Activated CD8-positive, alpha-beta T cell treated with anti-CD3 and anti-CD28 coated beads for 36 hours (primary cell): ENCODE measurements around the gene FXYD7. TPM values are rescaled to one million over a fixed set of nuclear protein-coding genes. Genes with fewer than 3 reads are reported as not detected.

Source experiments
- ATAC-seq: fragments of 200-7000 bp; cut with Tn5 transposase; one replicate; pipeline ENCODE4 v1.10.0; 2021; ENCODE audit warnings: mild to moderate bottlenecking, moderate library complexity
- CTCF ChIA-PET: fragments of 350-600 bp; sonication (Branson Sonifier 250); formaldehyde crosslinking; loops from one replicate; lab custom pipeline; 2021; ENCODE audit warnings: antibody characterized with exemption; lab: Charles Lee
- POLR2A ChIA-PET: fragments of 350-600 bp; sonication (Branson Sonifier 250); formaldehyde crosslinking; loops from one replicate; lab custom pipeline; 2021; ENCODE audit warnings: antibody characterized with exemption; lab: Charles Lee
- DNase-seq: peaks from one replicate; pipeline ENCODE4 v3.0.0-alpha.2; 2020
- H3K27ac Mint-ChIP-seq: one replicate; pipeline ENCODE4 v1.8.0; 2021; ENCODE audit warnings: mild to moderate bottlenecking, mixed read lengths
- H3K27me3 Mint-ChIP-seq: one replicate; pipeline ENCODE4 v1.8.0; 2021; ENCODE audit warnings: mixed read lengths
- H3K36me3 Mint-ChIP-seq: one replicate; pipeline ENCODE4 v1.8.0; 2021; ENCODE audit warnings: low read depth, mixed read lengths
- H3K4me1 Mint-ChIP-seq: one replicate; pipeline ENCODE4 v1.8.0; 2021; ENCODE audit warnings: low read depth, mixed read lengths
- H3K4me3 Mint-ChIP-seq: one replicate; pipeline ENCODE4 v1.8.0; 2021; ENCODE audit warnings: mild to moderate bottlenecking, moderate library complexity, mixed read lengths
- H3K9me3 Mint-ChIP-seq: one replicate; pipeline ENCODE4 v1.8.0; 2021; ENCODE audit warnings: mixed read lengths
- intact Hi-C: fragments of 100-400 bp; cut with micrococcal nuclease; formaldehyde crosslinking; loops from one replicate; pipeline ENCODE4 v1.10.0; 2022
- total RNA-seq, 2 experiments: library from RNA; stranded (reverse); gene quantifications; one replicate each; pipeline ENCODE4 v1.2.3, GENCODE V29; 2021
- TF ChIP-seq, protein P1 (sequence below): fragments of 200-600 bp; IDR thresholded peaks from one replicate; pipeline ENCODE4 v1.8.0; 2022; ENCODE audit warnings: antibody characterized with exemption, mild to moderate bottlenecking

FXYD7 gene
- total RNA-seq, 2 experiments from 2014 or later = 0.38 TPM; not detected in 1

- CTCF ChIA-PET = no interaction called here
- TF ChIP-seq, protein P1, sequence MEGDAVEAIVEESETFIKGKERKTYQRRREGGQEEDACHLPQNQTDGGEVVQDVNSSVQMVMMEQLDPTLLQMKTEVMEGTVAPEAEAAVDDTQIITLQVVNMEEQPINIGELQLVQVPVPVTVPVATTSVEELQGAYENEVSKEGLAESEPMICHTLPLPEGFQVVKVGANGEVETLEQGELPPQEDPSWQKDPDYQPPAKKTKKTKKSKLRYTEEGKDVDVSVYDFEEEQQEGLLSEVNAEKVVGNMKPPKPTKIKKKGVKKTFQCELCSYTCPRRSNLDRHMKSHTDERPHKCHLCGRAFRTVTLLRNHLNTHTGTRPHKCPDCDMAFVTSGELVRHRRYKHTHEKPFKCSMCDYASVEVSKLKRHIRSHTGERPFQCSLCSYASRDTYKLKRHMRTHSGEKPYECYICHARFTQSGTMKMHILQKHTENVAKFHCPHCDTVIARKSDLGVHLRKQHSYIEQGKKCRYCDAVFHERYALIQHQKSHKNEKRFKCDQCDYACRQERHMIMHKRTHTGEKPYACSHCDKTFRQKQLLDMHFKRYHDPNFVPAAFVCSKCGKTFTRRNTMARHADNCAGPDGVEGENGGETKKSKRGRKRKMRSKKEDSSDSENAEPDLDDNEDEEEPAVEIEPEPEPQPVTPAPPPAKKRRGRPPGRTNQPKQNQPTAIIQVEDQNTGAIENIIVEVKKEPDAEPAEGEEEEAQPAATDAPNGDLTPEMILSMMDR = no peak
- Mint-ChIP-seq H3K36me3 (no peaks in the 10 kb centered on the region), H3K4me3 (no peak overlapping the region), H3K27me3 (no peaks in the 10 kb centered on the region), H3K4me1 (peaks cover 4% of the 10 kb centered on the region), H3K27ac (no peak overlapping the region), H3K9me3 (no peaks in the 10 kb centered on the region)
- no peak for DNase-seq
- POLR2A ChIA-PET = no interaction called here
- no peak for ATAC-seq
- intact Hi-C loops = no loop called here
Observed at GRCh38 chr19:35130761-35131720, 12.0 kb upstream of the FXYD7 start.

DNA sequence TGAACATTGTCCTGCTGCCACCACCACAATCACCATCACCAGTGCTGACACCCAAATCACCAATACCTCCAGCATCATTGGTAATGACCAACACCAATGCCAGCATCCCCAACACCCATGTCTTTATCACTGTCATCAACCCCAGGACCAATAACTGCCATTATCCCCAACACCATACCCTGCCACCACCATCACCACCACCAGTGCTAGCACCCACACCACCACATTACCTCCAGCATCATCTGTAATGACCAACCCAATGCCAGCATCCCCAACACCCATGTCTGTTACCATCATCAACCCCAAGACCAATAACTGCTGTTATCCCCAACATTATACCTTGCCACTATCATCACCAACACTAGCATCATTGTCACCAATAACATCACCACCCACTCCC lies 10.8 kb upstream of the FXYD7 start:
- H3K27ac Mint-ChIP-seq = no peak overlapping the region
- POLR2A ChIA-PET = no interaction called here
- TF ChIP-seq, protein P1 = no peak
- H3K4me3 Mint-ChIP-seq = no peak overlapping the region
- CTCF ChIA-PET = no interaction called here
- DNase-seq = no peak
- intact Hi-C loops = no loop called here
- H3K9me3 Mint-ChIP-seq = no peaks in the 10 kb centered on the region
- ATAC-seq = no peak
- peaks cover 4% of the 10 kb centered on the region for H3K4me1 Mint-ChIP-seq
- H3K36me3 Mint-ChIP-seq = no peaks in the 10 kb centered on the region
- no peaks in the 10 kb centered on the region for H3K27me3 Mint-ChIP-seq

DNA sequence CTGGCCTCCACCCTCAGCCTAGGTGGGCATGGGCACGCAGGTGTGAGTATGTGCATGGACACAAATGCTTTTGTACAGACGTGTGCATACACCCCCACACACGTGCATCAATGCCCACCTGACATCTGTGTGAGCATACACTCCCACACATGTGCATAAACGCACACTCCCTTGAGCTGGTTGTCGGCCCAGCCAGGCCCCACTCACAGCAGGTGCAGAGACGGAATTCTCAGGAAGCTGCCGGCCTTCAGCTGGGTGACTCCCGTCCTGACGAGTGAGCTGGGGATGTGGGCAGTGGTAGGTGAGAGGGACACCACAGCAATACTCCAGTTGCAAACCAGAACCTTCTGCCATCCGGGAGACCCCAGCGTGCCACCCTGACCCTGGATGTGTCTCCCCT lies 9.2 kb upstream of the FXYD7 start:
- Mint-ChIP-seq H3K36me3 (no peaks in the 10 kb centered on the region), H3K4me1 (peaks cover 4% of the 10 kb centered on the region), H3K27me3 (no peaks in the 10 kb centered on the region), H3K9me3 (no peaks in the 10 kb centered on the region), H3K4me3 (no peak overlapping the region), H3K27ac (no peak overlapping the region)
- intact Hi-C loops = loop anchor here (2.0 kb wide), 1 partner anchor 67 kb away; no protein-coding TSS in a partner anchor
- TF ChIP-seq, protein P1 = no peak
- POLR2A ChIA-PET = no interaction called here
- ATAC-seq (no peak), DNase-seq (no peak)
- CTCF ChIA-PET = interaction anchor here (1.4 to 3.7 kb wide), 3 partner anchors 19 to 88 kb away, joined by 3 to 42 read pairs (median 5); no protein-coding TSS in a partner anchor

DNA sequence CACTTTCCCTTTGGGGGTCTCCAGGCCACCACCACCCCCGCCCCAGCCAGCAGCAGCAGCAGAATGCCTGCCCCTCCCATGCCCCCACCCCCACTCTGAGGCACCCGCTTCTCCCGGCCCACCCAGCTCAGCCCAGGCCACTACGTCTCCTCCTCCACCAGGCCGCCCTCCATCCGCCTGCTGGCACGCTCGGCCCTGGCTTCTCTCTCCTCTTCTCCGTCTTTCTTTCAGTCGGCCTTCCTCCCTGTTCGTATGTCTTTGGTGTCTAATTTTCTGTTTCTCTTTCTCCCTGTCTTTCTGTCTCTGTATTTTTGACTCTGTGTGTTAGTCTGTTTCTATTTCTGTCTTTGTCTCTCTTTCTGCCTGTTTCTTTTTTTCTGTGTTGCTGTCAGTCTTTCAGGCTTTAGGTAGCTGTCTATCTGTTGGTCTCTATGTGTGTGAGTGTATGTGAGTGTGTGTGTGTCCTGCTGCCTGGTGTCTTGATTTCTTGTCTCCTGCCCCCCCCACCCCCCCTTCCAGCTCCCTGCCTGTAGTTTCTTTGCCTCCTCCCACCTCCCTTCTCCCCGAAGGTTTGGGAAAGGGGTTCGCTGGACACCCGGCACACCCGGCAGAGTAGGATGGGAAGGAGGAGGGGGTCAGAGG lies 8.3 kb upstream of the FXYD7 start, which contains the start of gene LGI4:
Gene LGI4 (minus strand): TSS at position 459 of the 642 bp plus-strand sequence. CDS start 379 bp downstream, at position 80.
- peaks cover 4% of the 10 kb centered on the region for H3K4me1 Mint-ChIP-seq
- TF ChIP-seq, protein P1 = no peak
- DNase-seq (no peak), ATAC-seq (no peak)
- no peak within 1 kb of the TSS for H3K4me3 Mint-ChIP-seq
- no peak within 1 kb of the TSS for H3K27ac Mint-ChIP-seq
- H3K27me3 Mint-ChIP-seq = no peaks in the 10 kb centered on the region
- intact Hi-C loops = loop anchor here (2.0 kb wide), 1 partner anchor 68 kb away; no protein-coding TSS in a partner anchor
- H3K36me3 Mint-ChIP-seq = no peaks in the 10 kb centered on the region
- ChIA-PET CTCF (interaction anchor here (0.9 to 3.7 kb wide), 9 partner anchors 7 to 130 kb away, joined by 3 to 42 read pairs (median 5); no protein-coding TSS in a partner anchor), POLR2A (no interaction called here)
- H3K9me3 Mint-ChIP-seq = no peaks in the 10 kb centered on the region
